Measurements from ENCODE around the gene CACNG8.

The CACNG8 gene

DNA sequence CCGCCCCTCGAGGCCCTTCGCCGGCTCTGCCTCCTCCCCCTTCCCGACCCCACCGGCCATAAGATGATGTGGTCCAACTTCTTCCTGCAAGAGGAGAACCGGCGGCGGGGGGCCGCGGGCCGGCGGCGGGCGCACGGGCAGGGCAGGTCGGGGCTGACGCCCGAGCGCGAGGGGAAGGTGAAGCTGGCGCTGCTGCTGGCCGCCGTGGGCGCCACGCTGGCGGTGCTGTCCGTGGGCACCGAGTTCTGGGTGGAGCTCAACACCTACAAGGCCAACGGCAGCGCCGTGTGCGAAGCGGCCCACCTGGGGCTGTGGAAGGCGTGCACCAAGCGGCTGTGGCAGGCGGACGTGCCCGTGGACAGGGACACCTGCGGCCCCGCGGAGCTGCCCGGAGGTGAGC lies 30.1 kb downstream of the CACNG8 start:
- H3K4me3 Mint-ChIP-seq = no peak overlapping the region
- H3K36me3 Mint-ChIP-seq = no peaks in the 10 kb centered on the region
- DNase-seq (no peak), ATAC-seq (replicated peaks) (no peak)
- H3K27ac Mint-ChIP-seq = no peak overlapping the region
- peaks cover 7 to 9% of the 10 kb centered on the region in 2 donors for H3K4me1 Mint-ChIP-seq
- H3K9me3 Mint-ChIP-seq = no peaks in the 10 kb centered on the region
- peaks cover 59 to 60% of the 10 kb centered on the region in 2 donors for H3K27me3 Mint-ChIP-seq

DNA sequence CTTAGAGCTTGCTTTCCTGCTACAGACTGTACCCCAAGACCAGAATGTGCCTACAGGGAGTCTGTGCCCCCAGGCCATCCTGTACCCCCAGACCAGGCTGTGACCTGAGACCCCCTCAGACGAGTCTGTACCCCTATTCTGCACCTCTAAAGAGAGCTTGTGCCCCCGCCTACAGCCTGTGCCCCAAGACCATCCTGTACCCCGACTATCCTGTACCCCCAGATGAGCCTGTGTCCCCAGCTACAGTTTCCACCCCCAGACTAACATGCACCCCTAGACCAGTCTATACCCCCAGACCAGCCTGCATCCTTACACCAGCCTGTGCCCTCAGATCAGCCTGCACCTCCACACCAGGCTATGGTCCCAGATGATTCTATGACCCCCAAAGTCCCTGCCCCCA lies 30.7 kb downstream of the CACNG8 start:
- Mint-ChIP-seq H3K4me3 (no peak overlapping the region), H3K4me1 (peaks cover 7 to 9% of the 10 kb centered on the region in 2 donors), H3K9me3 (no peaks in the 10 kb centered on the region), H3K27me3 (peaks cover 62% of the 10 kb centered on the region in 2 donors), H3K27ac (peak overlapping the region; percentile 20), H3K36me3 (no peaks in the 10 kb centered on the region)
- no peak for ATAC-seq (replicated peaks)
- no peak for DNase-seq

DNA sequence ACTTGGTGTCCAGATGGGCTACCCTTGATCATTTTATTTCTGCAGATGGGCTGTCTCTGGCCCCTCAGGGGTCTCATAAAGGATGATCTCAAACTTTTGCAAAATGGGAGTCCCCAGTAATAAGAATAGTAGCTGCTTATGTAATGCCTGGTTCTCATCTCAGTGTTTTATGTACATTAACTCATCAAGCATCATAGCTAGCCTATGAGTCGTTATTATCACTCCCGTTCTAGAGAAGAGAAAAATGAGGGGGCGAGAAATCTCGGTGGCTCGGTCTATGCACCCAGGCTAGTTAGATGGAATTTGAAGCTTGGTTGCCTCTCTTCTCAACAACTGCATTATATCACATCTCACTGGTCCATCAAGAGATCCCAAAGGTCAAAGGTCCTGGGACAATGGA lies 32.1 kb downstream of the CACNG8 start:
- H3K9me3 Mint-ChIP-seq = peaks cover 0 to 5% of the 10 kb centered on the region in 2 donors
- peaks cover 66 to 69% of the 10 kb centered on the region in 2 donors for H3K27me3 Mint-ChIP-seq
- H3K27ac Mint-ChIP-seq = no peak overlapping the region
- no peaks in the 10 kb centered on the region for H3K36me3 Mint-ChIP-seq
- ATAC-seq (replicated peaks) = no peak
- no peak for DNase-seq
- H3K4me3 Mint-ChIP-seq = no peak overlapping the region
- peaks cover 7 to 9% of the 10 kb centered on the region in 2 donors for H3K4me1 Mint-ChIP-seq

DNA sequence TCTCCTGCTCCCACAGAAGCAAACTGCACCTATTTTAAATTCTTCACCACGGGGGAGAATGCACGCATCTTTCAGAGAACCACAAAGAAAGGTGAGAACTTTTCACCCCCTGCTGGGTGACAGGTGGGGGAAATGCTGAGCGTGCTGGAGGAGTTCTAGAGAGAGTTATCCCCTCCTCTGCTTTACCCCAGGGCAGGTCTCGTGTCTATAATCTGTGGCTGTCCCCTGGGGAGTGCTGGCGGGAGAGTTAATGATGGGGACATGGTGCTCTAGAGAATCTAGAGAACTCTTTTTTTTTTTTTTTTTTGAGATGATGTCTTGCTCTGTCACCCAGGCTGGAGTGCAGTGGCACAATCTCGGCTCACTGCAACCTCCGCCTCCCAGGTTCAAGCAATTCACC lies 35.5 kb downstream of the CACNG8 start:
- H3K36me3 Mint-ChIP-seq = no peaks in the 10 kb centered on the region
- H3K27me3 Mint-ChIP-seq = peaks cover 71 to 73% of the 10 kb centered on the region in 2 donors
- DNase-seq = no peak
- no peak overlapping the region for H3K27ac Mint-ChIP-seq
- peaks cover 0 to 3% of the 10 kb centered on the region in 2 donors for H3K4me1 Mint-ChIP-seq
- peaks cover 0 to 5% of the 10 kb centered on the region in 2 donors for H3K9me3 Mint-ChIP-seq
- no peak overlapping the region for H3K4me3 Mint-ChIP-seq
- no peak for ATAC-seq (replicated peaks)

DNA sequence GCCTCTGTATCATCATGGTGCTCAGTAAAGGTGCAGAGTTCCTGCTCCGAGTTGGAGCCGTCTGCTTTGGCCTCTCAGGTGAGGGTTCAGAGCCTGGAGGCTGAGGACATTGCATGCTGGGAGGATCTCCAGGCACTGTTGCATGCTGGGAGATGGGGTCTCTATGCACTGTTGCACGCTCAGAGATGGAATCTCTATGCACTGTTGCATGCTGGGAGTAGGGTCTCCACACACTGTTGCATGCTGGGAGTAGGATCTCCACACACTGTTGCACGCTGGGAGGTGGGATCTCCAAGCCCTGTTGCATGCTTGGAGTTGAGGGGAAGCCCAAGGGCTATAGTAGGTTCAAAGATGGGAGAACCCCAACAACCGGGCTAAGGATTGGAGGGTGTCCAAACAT lies 37.0 kb downstream of the CACNG8 start:
- H3K4me1 Mint-ChIP-seq = peaks cover 0 to 2% of the 10 kb centered on the region in 2 donors
- H3K9me3 Mint-ChIP-seq = peaks cover 0 to 5% of the 10 kb centered on the region in 2 donors
- DNase-seq (no peak), ATAC-seq (replicated peaks) (no peak)
- no peak overlapping the region for H3K4me3 Mint-ChIP-seq
- H3K27me3 Mint-ChIP-seq = peaks cover 58 to 59% of the 10 kb centered on the region in 2 donors
- no peaks in the 10 kb centered on the region for H3K36me3 Mint-ChIP-seq
- no peak overlapping the region for H3K27ac Mint-ChIP-seq

DNA sequence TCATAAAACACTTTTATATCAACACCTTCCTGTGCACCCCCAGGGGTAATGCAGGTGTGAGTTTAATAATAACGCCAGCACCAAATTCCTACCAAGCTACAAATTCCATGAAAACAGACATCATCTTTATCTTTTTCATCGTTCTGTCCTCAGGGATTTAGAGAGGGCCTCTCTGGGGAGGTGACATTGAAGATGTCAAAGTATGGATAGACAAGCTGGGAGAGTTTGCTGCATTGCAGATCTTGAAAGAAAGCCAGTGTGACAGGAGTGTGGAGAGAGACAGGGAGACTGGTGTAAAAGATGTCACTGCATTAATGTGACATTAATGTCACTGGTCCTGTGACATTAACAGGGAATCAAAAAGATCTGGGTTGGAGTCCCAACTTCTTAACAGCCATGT lies 38.8 kb downstream of the CACNG8 start:
- H3K4me3 Mint-ChIP-seq = no peak overlapping the region
- peaks cover 40 to 42% of the 10 kb centered on the region in 2 donors for H3K27me3 Mint-ChIP-seq
- H3K27ac Mint-ChIP-seq = no peak overlapping the region
- H3K4me1 Mint-ChIP-seq = no peaks in the 10 kb centered on the region
- H3K9me3 Mint-ChIP-seq = peaks cover 0 to 5% of the 10 kb centered on the region in 2 donors
- no peaks in the 10 kb centered on the region for H3K36me3 Mint-ChIP-seq
- no peak for DNase-seq
- no peak for ATAC-seq (replicated peaks)

DNA sequence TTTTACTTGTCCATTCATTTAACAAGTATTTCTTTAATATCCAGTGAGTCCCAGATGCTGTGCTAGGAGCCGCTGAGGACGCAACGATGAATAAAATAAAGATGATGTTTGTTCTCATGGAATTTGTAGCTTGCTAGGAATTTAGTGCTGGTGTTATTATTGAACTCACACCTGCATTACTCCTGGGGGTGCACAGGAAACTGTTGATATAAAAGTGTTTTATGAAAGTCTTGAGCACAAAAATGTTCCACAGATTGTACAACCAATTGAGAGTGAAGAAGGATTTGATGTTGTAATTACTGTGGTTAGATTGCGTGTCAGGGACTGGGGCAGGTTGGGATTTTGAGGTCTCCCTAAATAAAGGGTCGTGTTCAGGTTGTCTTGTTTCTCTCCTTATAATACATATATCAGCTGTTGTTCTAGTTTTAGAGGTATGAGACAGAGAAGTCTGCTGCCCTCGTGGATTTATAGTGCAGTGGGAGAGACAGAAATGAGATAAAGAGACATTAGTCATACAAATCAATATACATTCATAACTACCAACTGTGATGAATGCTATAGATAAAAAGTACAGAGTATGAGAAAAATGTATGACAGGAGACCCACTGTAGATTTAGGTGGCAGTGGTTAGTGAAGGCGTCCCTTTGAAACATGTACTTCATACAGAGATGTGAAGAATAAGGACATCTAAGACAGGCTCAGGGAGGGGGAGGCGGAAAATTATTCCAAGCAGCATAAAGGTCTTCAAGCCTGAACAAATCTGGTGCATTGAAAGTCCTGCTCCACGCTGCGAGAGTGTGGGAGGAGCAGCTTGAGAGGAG lies 40.0 kb downstream of the CACNG8 start:
- Mint-ChIP-seq H3K9me3 (peaks cover 1 to 5% of the 10 kb centered on the region in 2 donors), H3K36me3 (no peaks in the 10 kb centered on the region), H3K27me3 (peaks cover 44 to 46% of the 10 kb centered on the region in 2 donors), H3K27ac (no peak overlapping the region), H3K4me3 (no peak overlapping the region), H3K4me1 (no peaks in the 10 kb centered on the region)
- DNase-seq = no peak
- no peak for ATAC-seq (replicated peaks)

DNA sequence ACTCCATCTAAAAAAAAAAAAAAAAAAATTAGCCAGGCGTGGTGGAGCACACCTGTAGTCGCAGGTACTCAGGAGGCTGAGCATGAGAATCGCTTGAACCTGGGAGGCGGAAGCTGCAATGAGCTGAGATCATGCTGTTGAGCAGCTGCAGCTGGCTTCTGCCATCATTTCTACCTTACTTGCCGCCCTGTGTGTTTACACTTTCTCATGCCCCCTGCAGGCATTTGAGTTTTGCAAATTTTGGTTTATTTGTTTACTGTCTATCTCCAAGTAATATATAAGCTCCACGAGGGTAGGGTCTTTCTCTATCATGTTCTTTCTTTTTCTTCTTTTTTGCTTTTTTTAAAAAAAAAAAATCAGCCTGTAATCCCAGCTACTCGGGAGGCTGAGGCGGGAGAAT lies 46.7 kb downstream of the CACNG8 start:
- Mint-ChIP-seq H3K36me3 (peaks cover 0 to 1% of the 10 kb centered on the region in 2 donors), H3K27me3 (peaks cover 46 to 54% of the 10 kb centered on the region in 2 donors), H3K27ac (no peak overlapping the region), H3K4me1 (no peaks in the 10 kb centered on the region), H3K9me3 (peaks cover 0 to 3% of the 10 kb centered on the region in 2 donors), H3K4me3 (no peak overlapping the region)
- no peak for DNase-seq
- no peak for ATAC-seq (replicated peaks)

DNA sequence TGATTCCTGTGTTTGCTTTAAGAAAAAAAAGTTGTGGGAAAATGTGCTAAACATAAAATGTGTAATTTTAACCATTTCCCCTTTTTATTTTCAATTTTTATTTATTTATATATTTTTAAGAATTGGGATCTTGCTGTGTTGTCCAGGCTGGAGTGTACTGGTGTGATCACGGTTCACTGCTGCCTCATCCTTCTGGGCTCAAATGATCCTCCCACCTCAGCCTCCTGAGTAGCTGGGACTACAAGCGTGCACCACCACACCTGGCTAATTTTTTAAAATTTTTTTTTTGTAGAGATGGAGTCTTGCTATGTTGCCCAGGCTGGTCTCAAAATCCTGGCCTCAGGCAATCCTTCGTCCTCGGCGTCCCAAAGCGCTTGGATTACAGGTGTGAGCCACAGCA lies 47.7 kb downstream of the CACNG8 start:
- peaks cover 0 to 3% of the 10 kb centered on the region in 2 donors for H3K36me3 Mint-ChIP-seq
- ATAC-seq (replicated peaks) (no peak), DNase-seq (no peak)
- H3K9me3 Mint-ChIP-seq = peaks cover 0 to 3% of the 10 kb centered on the region in 2 donors
- H3K27ac Mint-ChIP-seq = no peak overlapping the region
- no peak overlapping the region for H3K4me3 Mint-ChIP-seq
- H3K4me1 Mint-ChIP-seq = peaks cover 0 to 4% of the 10 kb centered on the region in 2 donors
- peaks cover 43 to 61% of the 10 kb centered on the region in 2 donors for H3K27me3 Mint-ChIP-seq

DNA sequence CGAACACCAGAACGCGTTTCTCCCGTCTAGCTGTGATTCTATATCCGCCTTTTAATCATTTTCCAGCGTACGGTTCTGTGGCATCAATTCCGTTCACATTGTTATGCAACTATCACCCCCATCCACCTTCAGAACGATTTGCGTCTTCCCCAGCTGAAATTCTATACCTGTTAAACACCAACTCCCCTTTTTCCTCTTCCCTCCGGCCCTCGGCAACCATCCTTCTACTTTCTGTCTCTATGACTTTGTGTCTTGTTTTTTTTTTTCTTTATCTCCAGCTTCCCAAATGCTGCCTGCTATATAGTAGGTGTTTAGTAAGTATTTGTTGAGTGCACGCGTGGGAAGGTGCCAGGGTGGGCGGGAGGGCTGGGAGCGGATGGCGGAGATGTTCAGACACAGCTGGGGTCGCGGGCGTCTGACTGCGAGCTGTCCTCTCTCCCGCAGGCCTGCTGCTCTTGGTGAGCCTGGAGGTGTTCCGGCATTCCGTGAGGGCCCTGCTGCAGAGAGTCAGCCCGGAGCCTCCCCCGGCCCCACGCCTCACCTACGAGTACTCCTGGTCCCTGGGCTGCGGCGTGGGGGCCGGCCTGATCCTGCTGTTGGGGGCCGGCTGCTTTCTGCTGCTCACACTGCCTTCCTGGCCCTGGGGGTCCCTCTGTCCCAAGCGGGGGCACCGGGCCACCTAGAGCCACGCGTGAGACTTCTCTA lies 48.9 kb downstream of the CACNG8 start:
- H3K4me1 Mint-ChIP-seq = peaks cover 0 to 4% of the 10 kb centered on the region in 2 donors
- DNase-seq = no peak
- H3K36me3 Mint-ChIP-seq = peaks cover 0 to 3% of the 10 kb centered on the region in 2 donors
- no peak overlapping the region for H3K4me3 Mint-ChIP-seq
- H3K27ac Mint-ChIP-seq = no peak overlapping the region
- no peak for ATAC-seq (replicated peaks)
- peaks cover 0 to 3% of the 10 kb centered on the region in 2 donors for H3K9me3 Mint-ChIP-seq
- peaks cover 43 to 67% of the 10 kb centered on the region in 2 donors for H3K27me3 Mint-ChIP-seq

DNA sequence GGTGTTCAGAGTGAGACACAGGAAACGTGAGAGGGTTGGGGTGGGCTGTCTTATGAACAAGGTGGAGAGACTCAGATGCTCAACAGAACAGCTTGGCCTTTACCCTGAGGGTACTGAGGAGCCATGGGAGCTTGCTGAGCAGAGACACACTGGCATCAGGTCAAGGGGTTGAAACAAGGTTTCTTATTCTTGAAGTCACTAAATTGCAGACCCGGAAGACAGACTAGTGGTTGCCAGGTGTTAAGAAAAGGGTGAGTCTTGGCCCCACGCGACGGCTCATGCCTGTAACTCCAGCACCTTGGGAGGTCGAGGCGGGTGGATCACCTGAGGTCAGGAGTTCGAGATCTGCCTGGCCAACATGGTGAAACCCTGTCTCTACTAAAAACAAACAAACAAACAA lies 51.1 kb downstream of the CACNG8 start:
- peaks cover 0 to 4% of the 10 kb centered on the region in 2 donors for H3K4me1 Mint-ChIP-seq
- DNase-seq = no peak
- peaks cover 34 to 54% of the 10 kb centered on the region in 2 donors for H3K27me3 Mint-ChIP-seq
- no peak overlapping the region for H3K4me3 Mint-ChIP-seq
- ATAC-seq (replicated peaks) = no peak
- H3K9me3 Mint-ChIP-seq = peaks cover 0 to 1% of the 10 kb centered on the region in 2 donors
- peaks cover 0 to 3% of the 10 kb centered on the region in 2 donors for H3K36me3 Mint-ChIP-seq
- H3K27ac Mint-ChIP-seq = no peak overlapping the region

DNA sequence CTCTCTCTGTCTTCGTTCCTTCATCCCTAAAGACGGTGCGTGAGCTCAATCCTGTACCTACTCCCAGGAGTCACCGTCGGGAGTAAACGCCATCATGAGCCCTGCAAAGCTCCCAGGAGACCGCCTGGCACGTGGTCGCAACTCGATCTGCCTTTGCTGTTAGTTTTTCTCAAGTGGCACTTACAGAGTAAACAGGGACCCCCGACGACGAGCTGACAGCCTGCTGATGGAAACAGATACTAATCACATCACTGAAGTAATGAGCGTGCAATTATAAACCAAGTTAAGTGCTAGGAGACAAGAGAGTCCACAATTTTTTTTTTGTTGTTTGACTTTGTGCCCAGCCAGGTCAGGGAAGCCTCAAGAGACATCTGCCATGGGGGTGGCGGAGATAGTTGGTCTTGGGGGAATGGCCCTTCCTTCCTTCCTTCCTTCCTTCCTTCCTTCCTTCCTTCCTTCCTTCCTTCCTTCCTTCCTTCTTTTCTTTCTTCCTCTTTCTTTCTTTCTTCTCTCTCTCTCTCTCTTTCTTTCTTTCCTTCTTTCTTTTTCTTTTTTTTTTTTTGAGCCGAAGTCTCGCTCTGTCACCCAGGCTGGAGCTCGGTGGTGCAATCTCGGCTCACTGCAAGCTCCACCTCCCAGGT lies 52.3 kb downstream of the CACNG8 start:
- H3K27me3 Mint-ChIP-seq = peaks cover 34 to 53% of the 10 kb centered on the region in 2 donors
- peaks cover 0 to 4% of the 10 kb centered on the region in 2 donors for H3K4me1 Mint-ChIP-seq
- H3K27ac Mint-ChIP-seq = no peak overlapping the region
- peaks cover 0 to 3% of the 10 kb centered on the region in 2 donors for H3K36me3 Mint-ChIP-seq
- no peak for ATAC-seq (replicated peaks)
- H3K9me3 Mint-ChIP-seq = peaks cover 0 to 1% of the 10 kb centered on the region in 2 donors
- DNase-seq = no peak
- H3K4me3 Mint-ChIP-seq = no peak overlapping the region

DNA sequence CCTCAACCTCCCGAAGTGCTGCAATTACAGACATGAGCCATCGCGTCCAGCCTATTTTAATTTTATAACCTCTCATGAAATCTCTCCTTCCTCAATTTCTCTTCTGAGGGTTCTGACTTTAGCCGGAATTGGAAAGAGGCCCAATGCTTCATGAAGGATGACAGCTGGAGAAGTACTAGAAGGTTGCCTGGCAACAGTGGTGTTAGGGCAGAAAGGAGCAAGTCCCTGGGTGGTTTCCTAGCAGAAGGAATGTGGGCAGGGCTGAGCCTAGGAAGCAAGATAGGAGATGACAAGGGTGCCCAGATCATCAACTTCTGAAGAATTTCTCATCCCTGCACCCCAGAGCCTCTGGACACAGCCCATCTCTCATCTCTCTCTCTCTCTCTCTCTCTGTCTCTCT lies 54.5 kb downstream of the CACNG8 start:
- DNase-seq (no peak), ATAC-seq (replicated peaks) (no peak)
- Mint-ChIP-seq H3K4me1 (peaks cover 0 to 4% of the 10 kb centered on the region in 2 donors), H3K27me3 (peaks cover 34 to 49% of the 10 kb centered on the region in 2 donors), H3K4me3 (no peak overlapping the region), H3K27ac (no peak overlapping the region), H3K9me3 (peaks cover 0 to 1% of the 10 kb centered on the region in 2 donors), H3K36me3 (peaks cover 0 to 3% of the 10 kb centered on the region in 2 donors)

DNA sequence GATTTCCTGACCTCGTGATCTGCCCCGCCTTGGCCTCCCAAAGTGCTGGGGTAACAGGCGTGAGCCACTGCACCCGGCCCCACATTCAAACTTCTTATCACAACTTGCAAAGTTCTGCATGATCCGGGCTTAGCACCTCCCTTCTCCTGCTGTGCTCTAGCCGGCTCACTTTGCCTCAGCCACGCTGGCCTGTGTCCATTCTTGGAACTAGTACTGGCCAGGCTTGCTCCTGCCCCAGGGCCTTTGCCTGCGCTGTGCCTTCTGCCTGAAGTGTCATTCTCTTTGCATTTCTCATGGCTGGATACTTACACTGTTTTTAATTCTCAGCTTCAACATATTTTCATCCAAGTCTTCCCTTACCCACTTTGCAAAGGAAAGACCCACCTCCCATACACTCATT lies 58.6 kb downstream of the CACNG8 start:
- ATAC-seq (replicated peaks) = no peak
- Mint-ChIP-seq H3K4me1 (peaks cover 0 to 2% of the 10 kb centered on the region in 2 donors), H3K36me3 (no peaks in the 10 kb centered on the region), H3K4me3 (no peak overlapping the region), H3K9me3 (no peaks in the 10 kb centered on the region), H3K27ac (peak overlapping the region; percentile 4), H3K27me3 (peaks cover 35 to 36% of the 10 kb centered on the region in 2 donors)
- no peak for DNase-seq

All from stimulated activated naive B cell treated with anti-CD40 and anti-IgM and Interleukin-4, amounts not matched to agents 10 μg/mL and 1 μg/mL and 100 μg/mL, for 72 hours (primary cell).